Right cardiac atrium (tissue), 5 donors: Measurements from ENCODE around the gene PLRG1. TPM values are rescaled to one million over a fixed set of nuclear protein-coding genes. Genes with fewer than 3 reads are reported as not detected.

Experiments
- ATAC-seq, 2 donors: fragments of 200-7000 bp; cut with Tn5 transposase; one replicate each; pipeline versions ENCODE4 v1.8.0 to v1.9.1; 2020; ENCODE audit warnings: moderate library complexity in 2 of 2, mild to moderate bottlenecking in 1 of 2
- DNase-seq, 3 donors: peaks; one replicate each; pipeline ENCODE4 v3.0.0-alpha.2; 2020
- H3K27ac ChIP-seq: one replicate; pipeline ENCODE4 v1.5.1; 2013; ENCODE audit warnings: mild to moderate bottlenecking, low read length, control low read depth, moderate library complexity
- H3K27me3 ChIP-seq: one replicate; pipeline ENCODE4 v1.6.1; 2013; ENCODE audit not compliant: control insufficient read depth, insufficient read depth
- H3K4me1 ChIP-seq: one replicate; pipeline ENCODE4 v1.6.1; 2013; ENCODE audit warnings: low read length; ENCODE audit not compliant: control insufficient read depth, insufficient read depth
- H3K4me3 ChIP-seq: one replicate; pipeline ENCODE4 v1.5.1; 2013; ENCODE audit warnings: low read length, control low read depth
- H3K9me3 ChIP-seq: one replicate; pipeline ENCODE4 v1.6.1; 2013; ENCODE audit warnings: low read length; ENCODE audit not compliant: control insufficient read depth
- WGBS: extraction: QIAGEN DNeasy Blood & Tissue Kit; methylation state at CpG from one replicate; pipeline ENCODE4 v1.1.7; 2013; 5-methylcytosine and 5-hydroxymethylcytosine counted together
- intact Hi-C, 4 donors: fragments of 100-400 bp; cut with DNase I; formaldehyde crosslinking; loops; one replicate each; pipeline versions ENCODE4 v1.11.0 to v1.14.0; 2022 to 2023
- polyA plus RNA-seq: library from polyadenylated mRNA; stranded (reverse); fragments of 200-250 nt; gene quantifications from one replicate; pipeline ENCODE4 v1.2.3, GENCODE V29; 2013
- total RNA-seq, 4 donors: library from RNA; stranded (reverse); fragmentation: NEBNext Ultra II Directional; extraction: Animal tissue kit (Norgen Biotek cat#: 25700); gene quantifications; one replicate each; pipeline ENCODE4 v1.2.1, GENCODE V29; 2021
- donor health status: healthy with polysubstance abuse.
- donor health status: DM: no; HTN: yes; CAD: no.
- donor health status: DM: no; HTN: no; CAD: no.
- donor health status: DM: no; HTN: yes; CAD: no; lungs with severe emphysema.
- donor health status: DM: yes; HTN: yes; CAD: no.

PLRG1 gene
- total and polyA plus RNA-seq, 5 donors = 24.6 to 53.0 (median 50.4) TPM

DNA sequence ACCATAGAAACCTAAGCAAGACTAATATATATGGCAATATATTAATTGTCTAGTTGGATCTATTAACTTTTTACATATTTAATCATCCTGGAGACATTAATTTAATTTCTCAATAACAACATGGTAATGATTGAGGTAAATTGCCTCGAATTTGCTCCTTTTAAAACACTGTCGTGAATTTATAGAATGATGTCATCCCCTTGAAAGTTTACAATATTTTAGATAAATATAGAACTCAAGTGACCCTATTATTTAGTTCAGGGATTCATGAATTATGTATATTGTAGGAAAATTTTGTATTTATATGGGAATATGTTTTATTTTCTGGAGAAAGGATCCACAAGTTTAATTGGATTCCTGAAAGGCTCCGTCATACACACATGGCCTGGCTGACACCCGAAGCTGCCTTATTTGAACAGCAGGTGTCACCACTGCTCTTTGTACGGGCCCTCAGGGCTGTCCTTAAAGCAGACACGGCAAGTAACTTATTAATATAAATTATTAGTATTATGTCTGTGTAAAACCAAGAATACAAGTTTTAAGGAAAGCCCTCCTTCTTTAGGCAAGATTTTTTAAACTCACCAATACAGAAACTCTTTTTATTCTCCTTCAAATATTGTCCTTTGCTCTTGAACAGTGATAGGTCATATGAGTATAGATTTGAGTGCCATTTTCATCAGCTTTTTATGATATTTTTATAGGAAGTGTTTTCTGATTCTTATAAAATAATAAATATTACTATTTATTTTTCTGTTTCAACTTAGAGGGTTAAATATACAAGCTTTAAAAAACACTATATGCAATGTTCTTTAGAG, 1.9 kb upstream of the PLRG1 start:
- Histone ChIP-seq H3K4me1 (no peaks in the 10 kb centered on the region), H3K27ac (no peak overlapping the region), H3K9me3 (no peaks in the 10 kb centered on the region), H3K4me3 (no peak overlapping the region), H3K27me3 (no peaks in the 10 kb centered on the region)
- ATAC-seq (peak; percentile 76 to 82), DNase-seq (peak; percentile 65 to 87 (median 82))
- WGBS = 19% methylated on average over 6 of the region's 6 CpGs
- intact Hi-C loops = loop anchor here in 2 of 4 donors (5.0 to 10.0 kb wide), 3 partner anchors 65 to 223 kb away; no protein-coding TSS in a partner anchor

DNA sequence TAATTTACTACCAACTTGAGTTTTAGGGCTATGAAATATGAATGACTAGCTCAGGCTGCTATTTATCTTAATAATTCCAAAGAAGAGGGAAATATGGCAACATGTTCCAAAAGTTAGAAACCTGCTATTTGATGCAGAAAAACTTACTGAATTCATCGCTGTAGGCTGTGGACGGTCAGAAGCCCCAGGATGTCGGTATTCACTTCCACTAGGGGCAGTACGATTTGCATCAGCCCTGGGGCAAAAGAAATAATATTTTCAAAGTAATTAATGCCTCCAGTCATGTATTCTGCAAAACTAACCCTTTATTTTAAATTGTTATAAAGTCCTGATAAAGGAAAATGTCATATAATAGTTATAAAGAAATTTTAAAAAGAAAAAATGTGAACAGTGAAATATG, 4.5 kb downstream of the PLRG1 start:
- Histone ChIP-seq H3K4me3 (no peak overlapping the region), H3K27me3 (no peaks in the 10 kb centered on the region), H3K4me1 (no peaks in the 10 kb centered on the region), H3K27ac (no peak overlapping the region), H3K9me3 (no peaks in the 10 kb centered on the region)
- ATAC-seq (no peak), DNase-seq (no peak)
- 89% methylated on average over 4 of the region's 4 CpGs for whole genome bisulfite sequencing
- intact Hi-C loops = no loop called here

DNA sequence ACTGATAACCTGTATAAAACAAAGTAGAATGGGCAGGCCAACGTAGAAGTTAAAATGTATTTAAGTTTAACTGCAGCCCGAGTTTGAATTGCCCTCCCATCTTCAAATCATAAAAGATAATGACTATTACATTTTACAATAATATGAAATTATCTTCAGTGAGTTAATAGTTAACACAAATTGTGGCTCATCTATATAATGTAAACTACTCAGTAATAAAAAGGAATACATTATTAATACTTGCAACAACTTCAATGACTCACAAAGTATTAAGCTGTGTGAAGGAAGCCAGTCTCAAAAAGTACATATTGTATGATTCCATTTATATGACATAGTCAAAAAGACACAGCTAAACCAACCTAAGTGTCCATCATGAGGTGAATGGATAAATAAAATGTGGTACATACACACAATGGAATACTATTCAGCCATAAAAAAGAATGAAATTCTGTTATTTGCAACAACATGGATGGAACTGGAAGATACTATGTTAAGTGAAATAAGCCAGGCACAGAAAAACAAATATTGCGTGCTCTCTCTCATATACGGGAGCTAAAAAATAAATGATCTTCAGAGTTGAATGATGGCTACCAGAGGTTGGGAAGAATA, 7.8 kb downstream of the PLRG1 start:
- DNase-seq (no peak), ATAC-seq (no peak)
- intact Hi-C loops = no loop called here
- H3K4me1 ChIP-seq = no peaks in the 10 kb centered on the region
- H3K27me3 ChIP-seq = no peaks in the 10 kb centered on the region
- H3K27ac ChIP-seq = no peak overlapping the region
- no peak overlapping the region for H3K4me3 ChIP-seq
- no peaks in the 10 kb centered on the region for H3K9me3 ChIP-seq
- WGBS = 96% methylated on average over 4 of the region's 4 CpGs

DNA sequence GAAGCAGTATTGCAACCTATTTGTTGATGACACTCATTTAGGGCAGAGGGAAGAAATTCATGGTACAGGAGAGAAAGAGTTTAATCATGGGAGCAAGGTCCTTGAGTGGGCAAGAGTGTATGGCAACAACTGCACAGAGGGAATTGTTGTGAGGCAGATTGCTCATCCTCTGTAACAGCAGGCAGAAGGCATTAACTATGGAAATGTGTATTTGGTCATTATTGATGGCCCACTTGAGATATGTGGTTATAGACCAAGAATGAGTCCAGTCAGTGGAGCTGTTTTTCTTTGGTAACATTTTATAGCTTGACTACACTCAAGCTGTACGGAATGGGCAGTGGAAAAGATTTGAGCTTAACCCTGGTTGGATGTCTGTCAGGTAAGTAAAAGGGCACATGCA, 15.9 kb downstream of the PLRG1 start:
- Histone ChIP-seq H3K9me3 (no peaks in the 10 kb centered on the region), H3K27me3 (no peaks in the 10 kb centered on the region), H3K27ac (no peak overlapping the region), H3K4me1 (no peaks in the 10 kb centered on the region), H3K4me3 (no peak overlapping the region)
- 81% methylated on average over 1 of the region's 1 CpG for WGBS
- intact Hi-C loops = no loop called here
- ATAC-seq (no peak), DNase-seq (no peak)

DNA sequence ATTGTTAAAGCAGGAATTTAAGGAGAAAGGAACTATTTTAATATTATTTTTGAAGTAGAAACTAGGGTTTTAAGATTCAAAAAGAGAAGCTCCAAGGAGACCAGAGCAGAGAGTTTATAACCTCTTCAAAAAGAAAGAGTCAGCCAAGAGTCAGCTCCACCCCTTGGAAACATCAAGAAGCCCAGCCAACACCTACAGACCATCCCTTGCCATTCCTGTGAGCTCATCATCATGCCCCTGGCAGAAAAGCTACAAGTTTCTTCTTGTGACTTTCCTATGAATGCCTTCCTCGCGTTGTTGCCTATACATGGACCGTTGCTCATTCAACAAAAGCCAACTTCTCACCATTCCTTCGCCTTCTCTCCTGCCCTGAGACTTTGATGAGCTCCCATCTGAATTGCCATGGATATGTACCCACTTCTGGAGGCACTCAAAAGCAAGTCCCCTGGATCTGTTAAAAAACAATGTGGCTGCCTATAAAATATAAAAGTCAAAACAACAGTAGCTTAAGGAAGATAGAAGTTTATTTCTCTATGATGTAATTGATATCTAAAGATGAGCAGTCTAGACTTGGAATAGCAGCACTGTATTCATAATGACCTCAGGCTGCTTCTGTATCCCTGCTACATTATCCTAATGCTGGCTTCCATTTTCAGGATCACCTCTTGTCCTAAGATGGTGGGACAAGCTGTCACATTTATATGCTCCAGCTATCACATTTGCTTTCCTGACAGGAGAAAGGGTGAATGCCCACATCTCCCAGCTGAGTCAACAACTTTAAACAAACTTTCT, 20.3 kb downstream of the PLRG1 start:
- Histone ChIP-seq H3K4me1 (no peaks in the 10 kb centered on the region), H3K27ac (no peak overlapping the region), H3K4me3 (no peak overlapping the region), H3K9me3 (no peaks in the 10 kb centered on the region), H3K27me3 (no peaks in the 10 kb centered on the region)
- DNase-seq (no peak), ATAC-seq (peak in 1 of 2 donors; percentile 35)
- WGBS = 64% methylated on average over 4 of the region's 4 CpGs
- intact Hi-C loops = no loop called here

DNA sequence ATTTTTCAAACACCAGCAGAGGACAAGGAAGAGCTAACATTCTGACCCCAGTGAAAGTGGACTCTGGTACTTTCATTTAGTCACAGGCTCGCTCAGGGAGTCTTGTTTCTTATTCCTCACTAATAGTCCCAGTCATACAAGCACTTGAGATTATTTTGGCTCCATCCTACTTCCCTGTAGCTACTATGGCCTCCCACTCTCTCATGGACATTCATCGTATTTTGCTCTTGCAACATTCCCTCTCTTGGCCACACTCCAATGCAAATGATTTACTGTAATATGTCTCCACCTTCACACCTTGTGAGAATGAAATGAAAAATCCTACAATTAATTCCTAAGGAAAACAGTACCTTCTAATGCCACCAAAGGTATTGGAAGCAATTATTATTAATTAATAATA, 21.3 kb downstream of the PLRG1 start:
- 33% methylated on average over 2 of the region's 2 CpGs for WGBS
- Histone ChIP-seq H3K27ac (no peak overlapping the region), H3K4me3 (no peak overlapping the region), H3K9me3 (no peaks in the 10 kb centered on the region), H3K27me3 (no peaks in the 10 kb centered on the region), H3K4me1 (no peaks in the 10 kb centered on the region)
- DNase-seq = no peak
- ATAC-seq = no peak
- intact Hi-C loops = no loop called here

DNA sequence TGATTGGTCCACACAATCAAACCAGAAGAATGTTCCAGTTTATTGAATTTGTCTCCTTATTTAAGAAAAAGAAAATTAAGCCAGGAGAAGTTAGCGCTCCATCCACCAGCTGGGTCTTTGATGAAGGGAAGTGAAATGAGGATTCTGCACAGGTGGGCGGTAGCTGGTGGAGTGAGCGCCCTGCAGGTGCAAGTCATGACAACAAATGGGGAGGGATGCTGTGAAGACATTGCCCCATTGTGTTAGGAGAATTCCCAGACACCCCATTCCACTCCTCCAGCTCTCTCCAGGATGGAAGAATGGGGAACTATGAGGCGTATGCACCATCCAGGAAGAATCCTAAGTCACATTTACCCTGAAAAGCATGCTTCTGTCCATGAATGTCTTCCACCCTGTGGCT, 22.9 kb downstream of the PLRG1 start:
- ATAC-seq = no peak
- no peak overlapping the region for H3K27ac ChIP-seq

DNA sequence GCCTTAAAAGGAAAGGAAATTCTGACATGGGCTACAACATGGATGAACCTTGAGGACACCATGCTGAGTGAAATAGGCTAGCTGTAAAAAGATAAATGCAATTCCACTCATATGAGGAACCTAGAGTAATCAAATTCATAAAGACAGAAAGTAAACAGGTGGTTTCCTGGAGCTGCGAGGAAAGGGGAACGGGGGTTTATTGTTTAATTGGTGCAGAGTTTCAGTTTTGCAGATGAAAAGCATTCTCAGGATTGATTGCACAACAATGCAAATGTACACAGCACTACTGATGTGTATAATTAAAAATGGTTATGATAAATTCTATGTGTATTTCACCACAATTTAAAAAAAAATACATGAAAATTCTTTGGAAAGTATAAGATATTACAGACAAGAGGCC, 24.0 kb downstream of the PLRG1 start:
- intact Hi-C loops = no loop called here
- no peak for DNase-seq
- Histone ChIP-seq H3K27ac (no peak overlapping the region), H3K4me1 (no peaks in the 10 kb centered on the region), H3K27me3 (no peaks in the 10 kb centered on the region), H3K4me3 (no peak overlapping the region), H3K9me3 (no peaks in the 10 kb centered on the region)
- 76% methylated on average over 2 of the region's 2 CpGs for WGBS
- no peak for ATAC-seq

More for the DNA sequence above, 22.9 kb downstream of the PLRG1 start:
- Histone ChIP-seq H3K4me1 (no peaks in the 10 kb centered on the region), H3K4me3 (no peak overlapping the region), H3K9me3 (no peaks in the 10 kb centered on the region), H3K27me3 (no peaks in the 10 kb centered on the region)
- WGBS = 84% methylated on average over 4 of the region's 4 CpGs
- DNase-seq = no peak
- intact Hi-C loops = no loop called here

DNA sequence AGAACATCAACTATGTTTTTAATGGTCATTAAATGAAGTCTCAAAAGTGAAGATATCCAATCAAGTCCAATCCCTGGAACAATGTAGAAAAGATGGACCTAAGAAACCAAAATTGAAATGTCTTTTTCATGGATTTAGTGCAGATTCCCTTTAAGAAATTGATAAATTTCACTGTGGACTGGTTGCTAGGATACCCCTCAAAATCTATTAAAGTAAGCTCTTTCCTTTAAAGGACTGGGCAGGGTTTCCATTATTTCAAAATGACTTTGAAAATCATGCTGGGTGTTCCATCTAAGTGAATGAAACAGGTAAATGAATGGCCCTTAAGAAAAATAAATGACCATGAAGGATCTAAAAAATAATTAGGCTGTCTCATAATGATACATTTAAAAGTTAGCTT, 28.6 kb downstream of the PLRG1 start:
- H3K27me3 ChIP-seq = no peaks in the 10 kb centered on the region
- no peak for DNase-seq
- ATAC-seq = no peak
- intact Hi-C loops = no loop called here
- H3K4me1 ChIP-seq = no peaks in the 10 kb centered on the region
- no peak overlapping the region for H3K4me3 ChIP-seq
- no peak overlapping the region for H3K27ac ChIP-seq
- H3K9me3 ChIP-seq = no peaks in the 10 kb centered on the region

DNA sequence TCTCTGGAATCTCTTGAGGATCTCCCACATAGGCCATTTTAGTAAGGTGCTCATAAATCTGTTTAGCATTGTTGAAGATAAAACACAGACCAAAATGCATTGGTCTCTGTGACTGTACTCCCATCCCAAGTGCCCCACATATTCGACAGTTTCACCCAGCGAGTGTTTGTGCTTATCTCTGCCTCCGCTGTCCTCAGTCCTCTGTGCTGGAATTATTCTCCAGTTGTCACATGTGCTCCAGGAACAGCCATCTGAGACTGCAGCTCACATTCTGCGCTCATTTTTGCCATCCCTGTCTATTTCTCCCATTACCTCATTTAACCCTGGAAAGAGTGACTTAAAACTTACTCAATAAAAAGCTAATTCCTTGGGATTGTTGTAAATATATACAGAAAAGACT, 31.0 kb downstream of the PLRG1 start:
- 34% methylated on average over 4 of the region's 4 CpGs for WGBS
- Histone ChIP-seq H3K4me1 (no peaks in the 10 kb centered on the region), H3K27ac (no peak overlapping the region), H3K9me3 (no peaks in the 10 kb centered on the region), H3K4me3 (no peak overlapping the region), H3K27me3 (no peaks in the 10 kb centered on the region)
- ATAC-seq (peak; percentile 43 to 54), DNase-seq (no peak)
- intact Hi-C loops = no loop called here

DNA sequence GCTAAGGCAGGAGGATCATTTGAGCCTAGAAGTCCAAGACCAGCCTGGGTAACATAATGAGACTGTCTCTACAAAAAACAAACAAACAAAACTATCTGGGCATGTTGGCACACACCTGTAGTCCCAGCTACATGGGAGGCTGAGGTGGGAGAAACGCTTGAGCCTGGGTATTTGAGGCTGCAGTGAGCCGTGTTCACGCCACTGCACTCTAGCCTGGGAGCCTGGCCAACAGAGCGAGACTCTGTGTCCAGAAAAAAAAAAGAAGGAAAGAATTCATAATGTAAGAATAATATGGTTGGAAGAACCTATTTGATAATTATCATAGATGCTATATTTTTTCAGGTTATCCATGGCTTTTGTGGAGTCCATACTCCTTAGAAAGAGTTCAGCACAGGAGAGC, 32.6 kb downstream of the PLRG1 start:
- DNase-seq = peak in 1 of 3 donors; percentile 25
- Histone ChIP-seq H3K9me3 (no peaks in the 10 kb centered on the region), H3K4me1 (no peaks in the 10 kb centered on the region), H3K4me3 (no peak overlapping the region), H3K27ac (no peak overlapping the region), H3K27me3 (no peaks in the 10 kb centered on the region)
- WGBS = 67% methylated on average over 4 of the region's 4 CpGs
- intact Hi-C loops = no loop called here
- no peak for ATAC-seq
